H1 (cell line): ENCODE results near the gene JMJD1C. TPM values are rescaled to one million over a fixed set of nuclear protein-coding genes. Genes with fewer than 3 reads are reported as not detected.

ENCODE experiments used
- CTCF ChIA-PET: fragments of 300-600 bp; sonication (Branson Sonifier 250); formaldehyde crosslinking; loops from one replicate; lab custom pipeline; 2021; ENCODE audit not compliant: partially characterized antibody; lab: Charles Lee
- POLR2A ChIA-PET: fragments of 300-600 bp; sonication (Branson Sonifier 250); formaldehyde crosslinking; loops from one replicate; lab custom pipeline; 2021; ENCODE audit warnings: inconsistent platforms; ENCODE audit not compliant: partially characterized antibody; lab: Charles Lee
- DNase-seq, 2 experiments: peaks; one replicate each; pipeline versions ENCODE4 v3.0.0 to v3.0.0-alpha.2; 2010 to 2022; ENCODE audit warnings: low spot score in 2 of 2, low read depth in 1 of 2, mixed read lengths in 1 of 2
- FAIRE-seq: peaks from 2 replicates; lab custom pipeline; 2011; peaks lifted over from hg19 to GRCh38; lab: Jason Lieb, UNC
- H2AFZ ChIP-seq: 2 replicates; pipeline ENCODE4 v1.8.1; 2012; ENCODE audit warnings: low read length, inconsistent platforms
- H2AK5ac ChIP-seq: 2 replicates; pipeline ENCODE4 v1.6.1; 2013; ENCODE audit warnings: low read depth, low read length
- H2BK120ac ChIP-seq: replicated peaks from 2 replicates; pipeline ENCODE3; 2013; ENCODE audit warnings: low read depth, low read length, inconsistent platforms
- H2BK12ac ChIP-seq: 2 replicates; pipeline ENCODE4 v1.6.1; 2013; ENCODE audit warnings: low read depth, low read length
- H2BK15ac ChIP-seq: 2 replicates; pipeline ENCODE4 v1.6.1; 2013; ENCODE audit warnings: low read length
- H2BK20ac ChIP-seq: 2 replicates; pipeline ENCODE4 v1.6.1; 2013; ENCODE audit warnings: low read length
- H2BK5ac ChIP-seq: 2 replicates; pipeline ENCODE4 v1.6.1; 2013; ENCODE audit warnings: low read depth, low read length
- H3K14ac ChIP-seq: 2 replicates; pipeline ENCODE4 v1.6.1; 2013; ENCODE audit warnings: inconsistent platforms; ENCODE audit not compliant: insufficient read length
- H3K18ac ChIP-seq: 2 replicates; pipeline ENCODE4 v1.6.1; 2013; ENCODE audit warnings: low read length; ENCODE audit errors: extremely low read depth
- H3K23ac ChIP-seq: 2 replicates; pipeline ENCODE4 v1.6.1; 2013; ENCODE audit warnings: inconsistent platforms; ENCODE audit not compliant: insufficient read length
- H3K23me2 ChIP-seq: 2 replicates; pipeline ENCODE4 v1.6.1; 2013; ENCODE audit warnings: low read depth, low read length
- H3K27ac ChIP-seq: 2 replicates; pipeline ENCODE4 v1.6.1; 2011; ENCODE audit warnings: low read depth, low read length, inconsistent platforms
- H3K27me3 ChIP-seq, 4 experiments: replicated peaks in 1 of 4; 1 replicate in 1 of 4; 2 replicates in 3 of 4; pipeline versions ENCODE4 v1.6.1 to v1.8.1; 2011 to 2013; ENCODE audit warnings: low read length in 3 of 4, mild to moderate bottlenecking in 3 of 4, inconsistent platforms in 2 of 4, mixed read lengths in 2 of 4, moderate library complexity in 1 of 4; ENCODE audit not compliant: control insufficient read depth in 3 of 4, insufficient read depth in 3 of 4; ENCODE audit errors: extremely low read depth in 1 of 4
- H3K36me3 ChIP-seq, 4 experiments: 2 replicates each; pipeline versions ENCODE4 v1.6.1 to v1.8.1; 2011 to 2013; ENCODE audit warnings: mild to moderate bottlenecking in 4 of 4, low read length in 3 of 4, moderate library complexity in 2 of 4, control low read depth in 1 of 4, inconsistent platforms in 1 of 4; ENCODE audit not compliant: insufficient read depth in 4 of 4, control insufficient read depth in 2 of 4
- H3K4ac ChIP-seq: replicated peaks from 2 replicates; pipeline ENCODE3; 2013; ENCODE audit warnings: low read length, low read depth, mixed read lengths, inconsistent platforms; ENCODE audit not compliant: insufficient read length
- H3K4me1 ChIP-seq, 4 experiments: replicated peaks in 1 of 4; 1 replicate in 1 of 4; 2 replicates in 3 of 4; pipeline versions ENCODE4 v1.6.1 to v1.8.1; 2011 to 2013; ENCODE audit warnings: low read length in 3 of 4, inconsistent platforms in 2 of 4, mixed read lengths in 1 of 4; ENCODE audit not compliant: insufficient read depth in 4 of 4, control insufficient read depth in 3 of 4
- H3K4me2 ChIP-seq, 2 experiments: 2 replicates each; pipeline versions ENCODE4 v1.6.1 to v1.8.1; 2011 to 2013; ENCODE audit warnings: low read depth in 2 of 2, low read length in 2 of 2, control low read depth in 1 of 2, inconsistent platforms in 1 of 2, mild to moderate bottlenecking in 1 of 2; ENCODE audit not compliant: insufficient read depth in 1 of 2
- H3K4me3 ChIP-seq, 4 experiments: fragments of 200-600, 300-600 bp in 1 of 4; sonication (generic), shearing (Covaris generic), sonication (Bioruptor Twin) in 1 of 4; 2 replicates each; pipeline versions ENCODE4 v1.5.1 to v1.8.1; 2011 to 2016; ENCODE audit warnings: low read length in 4 of 4, low read depth in 3 of 4, control low read depth in 2 of 4, inconsistent platforms in 2 of 4, mild to moderate bottlenecking in 2 of 4, mixed read lengths in 1 of 4, moderate library complexity in 1 of 4; ENCODE audit not compliant: insufficient read depth in 2 of 4; ENCODE audit errors: extremely low read depth in 1 of 4
- H3K56ac ChIP-seq: replicated peaks from 2 replicates; pipeline ENCODE3; 2013; ENCODE audit warnings: low read depth, mild to moderate bottlenecking, mixed read lengths, low read length, inconsistent platforms; ENCODE audit not compliant: insufficient read length
- H3K79me1 ChIP-seq: 2 replicates; pipeline ENCODE4 v1.6.1; 2013; ENCODE audit warnings: low read depth, low read length, control low read depth
- H3K79me2 ChIP-seq, 2 experiments: 2 replicates each; pipeline versions ENCODE4 v1.6.1 to v1.8.1; 2012 to 2013; ENCODE audit warnings: low read length in 2 of 2, mild to moderate bottlenecking in 2 of 2, inconsistent platforms in 1 of 2; ENCODE audit not compliant: insufficient read depth in 2 of 2, control insufficient read depth in 1 of 2
- H3K9ac ChIP-seq, 4 experiments: replicated peaks in 1 of 4; 1 replicate in 1 of 4; 2 replicates in 3 of 4; pipeline versions ENCODE4 v1.6.1 to v1.8.1; 2011 to 2013; ENCODE audit warnings: low read depth in 3 of 4, low read length in 3 of 4, control low read depth in 2 of 4, mild to moderate bottlenecking in 2 of 4, moderate library complexity in 2 of 4, inconsistent platforms in 1 of 4; ENCODE audit errors: extremely low read depth in 1 of 4
- H3K9me3 ChIP-seq, 2 experiments: 2 replicates each; pipeline versions ENCODE4 v1.6.1 to v1.8.1; 2012 to 2013; ENCODE audit warnings: mild to moderate bottlenecking in 2 of 2, moderate library complexity in 2 of 2, control low read depth in 1 of 2, inconsistent platforms in 1 of 2, low read depth in 1 of 2, low read length in 1 of 2, mixed read lengths in 1 of 2; ENCODE audit not compliant: insufficient read depth in 2 of 2
- H4K20me1 ChIP-seq, 2 experiments: replicated peaks in 1 of 2; 2 replicates each; pipeline versions ENCODE3 to v1.8.1; 2011 to 2013; ENCODE audit warnings: inconsistent platforms in 2 of 2, low read length in 2 of 2, mild to moderate bottlenecking in 1 of 2; ENCODE audit not compliant: insufficient read depth in 2 of 2, control insufficient read depth in 1 of 2
- H4K5ac ChIP-seq: 2 replicates; pipeline ENCODE4 v1.6.1; 2013; ENCODE audit warnings: low read length, low read depth, mixed read lengths, inconsistent platforms; ENCODE audit not compliant: insufficient read length
- H4K8ac ChIP-seq: 2 replicates; pipeline ENCODE4 v1.8.0; 2013; ENCODE audit warnings: mild to moderate bottlenecking, moderate library complexity, low read length, inconsistent platforms; ENCODE audit not compliant: insufficient read depth; ENCODE audit errors: extremely low read depth
- H4K91ac ChIP-seq: replicated peaks from 2 replicates; pipeline ENCODE3; 2013; ENCODE audit warnings: low read length, mixed read lengths, inconsistent platforms; ENCODE audit not compliant: insufficient read length
- ATF3 ChIP-seq: IDR thresholded peaks from 2 replicates; pipeline ENCODE4 v1.6.1; 2011; ENCODE audit warnings: low read depth, mild to moderate bottlenecking, low read length; ENCODE audit not compliant: insufficient read depth
- WGBS, 2 experiments: shearing (Covaris generic) in 1 of 2; methylation state at CpG; one replicate each; pipeline versions ENCODE4 v1.1.6 to v1.1.7; 2013 to 2015; ENCODE audit warnings: low lambda C conversion rate in 2 of 2, mixed read lengths in 2 of 2, inconsistent platforms in 1 of 2, low coverage in 1 of 2, missing lambda C conversion rate in 1 of 2; ENCODE audit not compliant: insufficient replicate concordance in 2 of 2, insufficient coverage in 1 of 2, insufficient read length in 1 of 2; ENCODE audit errors: extremely low coverage in 1 of 2, missing lambda C conversion rate in 1 of 2; 5-methylcytosine and 5-hydroxymethylcytosine counted together
- polyA plus RNA-seq, 7 experiments: library from polyadenylated mRNA; depleted of rRNA in 3 of 7; stranded (reverse) in 5 of 7; unstranded in 2 of 7; fragments of >200 nt in 5 of 7; fragments of 200-250 nt in 2 of 7; gene quantifications; 1 replicate in 5 of 7; 2 replicates in 1 of 7; 4 replicates in 1 of 7; pipeline versions ENCODE4 v1.2.1 to v1.2.3, GENCODE V29; 2011 to 2013; ENCODE audit warnings: missing spikeins in 2 of 7, mixed read lengths in 2 of 7
- total RNA-seq: library from RNA; stranded (reverse); fragmentation: NEBNext Ultra II Directional; extraction: Animal tissue kit (Norgen Biotek cat#: 25700); gene quantifications from 2 replicates; pipeline ENCODE4 v1.2.1, GENCODE V29; 2021

Gene JMJD1C
- total and polyA plus RNA-seq, 2 of the 8 experiments (the other 6 are each of a cell fraction or from before 2014, with no cell fraction given): 54.5 to 210 TPM

DNA sequence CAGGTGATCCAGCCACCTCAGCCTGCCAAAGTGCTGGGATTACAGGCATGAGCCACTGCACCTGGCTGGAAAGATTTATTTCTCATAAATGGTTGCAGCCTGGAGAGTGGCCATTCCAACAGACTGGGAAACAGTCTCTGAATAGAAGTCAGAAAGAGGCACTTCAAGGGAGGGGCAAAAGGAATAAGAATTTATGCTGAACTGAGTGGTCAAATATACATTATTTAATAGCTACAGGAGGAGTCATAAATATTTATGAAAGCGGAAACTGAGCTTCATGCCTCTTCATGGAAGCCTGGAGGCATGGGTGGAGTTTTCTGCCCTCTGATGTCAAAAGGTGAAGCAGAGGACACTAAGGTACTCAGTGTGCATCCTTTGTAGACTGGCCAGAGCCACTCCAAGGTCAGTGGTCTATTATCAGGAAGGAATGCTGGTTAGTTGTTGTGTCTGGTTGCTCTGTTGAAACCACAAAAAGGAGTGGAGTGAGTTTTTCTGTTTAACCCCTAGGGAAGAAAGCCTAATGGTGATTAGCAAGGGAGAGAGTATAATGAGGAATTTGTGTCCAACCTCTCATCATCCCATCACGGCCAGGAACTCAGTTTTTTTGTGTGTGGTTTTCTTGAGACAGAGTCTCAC lies 341.9 kb downstream of the JMJD1C start:
- H2BK15ac ChIP-seq: no peak overlapping the region
- no peak for TF ChIP-seq ATF3
- POLR2A ChIA-PET: no interaction called here

More for the DNA sequence above, 341.9 kb downstream of the JMJD1C start:
- Histone ChIP-seq H2BK12ac (no peak overlapping the region), H3K4me1 (no peaks in the 10 kb centered on the region), H2AFZ (no peak overlapping the region), H4K5ac (no peak overlapping the region), H4K20me1 (no peaks in the 10 kb centered on the region), H3K79me2 (no peaks in the 10 kb centered on the region), H4K8ac (no peak overlapping the region), H3K18ac (no peak overlapping the region), H4K91ac (no peak overlapping the region), H3K27ac (no peak overlapping the region), H2BK20ac (no peak overlapping the region), H3K79me1 (no peaks in the 10 kb centered on the region), H3K4me3 (no peak overlapping the region), H3K27me3 (no peaks in the 10 kb centered on the region), H3K14ac (no peak overlapping the region), H3K9ac (no peak overlapping the region), H3K23ac (no peak overlapping the region), H3K9me3 (peaks cover 6 to 12% of the 10 kb centered on the region in 2 experiments; a peak in 2 of 4 replicates), H3K4me2 (no peak overlapping the region), H2BK120ac (no peak overlapping the region), H3K56ac (no peak overlapping the region), H2AK5ac (no peak overlapping the region), H3K36me3 (no peaks in the 10 kb centered on the region), H3K4ac (no peak overlapping the region), H2BK5ac (no peak overlapping the region), H3K23me2 (no peaks in the 10 kb centered on the region)
- CTCF ChIA-PET: interaction anchor here (1.4 kb wide), 1 partner anchor 9 kb away, joined by 3 read pairs; the partner anchor contains the start of gene NRBF2
- FAIRE-seq (no peak), DNase-seq (no peak)
- WGBS, 2 experiments: 82% methylated on average over 2 of the region's 2 CpGs; no CpG with 5 or more reads in 1 of the 2 experiments
